GM23338 (cell line): ENCODE data around the gene MAT2A. TPM values are rescaled to one million over a fixed set of nuclear protein-coding genes. Genes with fewer than 3 reads are reported as not detected.
A peak's percentile ranks its signal among the peaks of the same experiment; 100 is the strongest.

Source experiments
- ATAC-seq: fragments of 200-7000 bp; cut with Tn5 transposase; 3 replicates; pipeline ENCODE4 v1.9.1; 2020
- DNase-seq: peaks from one replicate; pipeline ENCODE4 v3.0.0-alpha.2; 2015; ENCODE audit warnings: low spot score
- H2AFZ ChIP-seq: fragments of 200-600 bp; sonication (generic); 2 replicates; pipeline ENCODE4 v1.8.0; 2016; ENCODE audit warnings: antibody characterized with exemption, mild to moderate bottlenecking, moderate library complexity
- H3F3A ChIP-seq: fragments of 200-600 bp; sonication (generic); replicated peaks from 2 replicates; pipeline ENCODE4 v1.8.0; 2017; ENCODE audit warnings: antibody characterized with exemption, mixed run types, low read depth
- H3K27ac ChIP-seq: fragments of 200-600 bp; sonication (generic); 2 replicates; pipeline ENCODE4 v1.6.1; 2016; ENCODE audit warnings: low read depth
- H3K27me3 ChIP-seq: fragments of 200-600 bp; sonication (generic); 2 replicates; pipeline ENCODE4 v1.8.0; 2016; ENCODE audit warnings: mild to moderate bottlenecking, mixed run types, moderate library complexity; ENCODE audit not compliant: insufficient read depth
- H3K36me3 ChIP-seq: fragments of 200-600 bp; sonication (generic); 2 replicates; pipeline ENCODE4 v1.8.0; 2016; ENCODE audit warnings: mild to moderate bottlenecking; ENCODE audit not compliant: insufficient read depth
- H3K4me1 ChIP-seq: fragments of 200-600 bp; sonication (generic); 2 replicates; pipeline ENCODE4 v1.8.0; 2016; ENCODE audit warnings: mild to moderate bottlenecking, moderate library complexity; ENCODE audit not compliant: insufficient read depth
- H3K4me2 ChIP-seq: fragments of 200-600 bp; sonication (generic); 2 replicates; pipeline ENCODE4 v1.7.1; 2017; ENCODE audit warnings: mixed run types
- H3K4me3 ChIP-seq: fragments of 200-600 bp; sonication (generic); 2 replicates; pipeline ENCODE4 v1.6.1; 2016; ENCODE audit warnings: mixed run types
- H3K79me2 ChIP-seq: fragments of 200-600 bp; sonication (generic); replicated peaks from 2 replicates; pipeline ENCODE4 v1.8.0; 2017; ENCODE audit warnings: mild to moderate bottlenecking; ENCODE audit not compliant: insufficient read depth
- H3K9me2 ChIP-seq: fragments of 200-600 bp; sonication (generic); 2 replicates; pipeline ENCODE4 v1.8.0; 2017; ENCODE audit not compliant: insufficient read depth
- H4K20me1 ChIP-seq: fragments of 200-600 bp; sonication (generic); replicated peaks from 2 replicates; pipeline ENCODE4 v1.8.0; 2017; ENCODE audit warnings: mild to moderate bottlenecking; ENCODE audit not compliant: insufficient read depth
- H3K27ac Mint-ChIP-seq: 2 replicates; pipeline ENCODE4 v1.8.0; 2020; ENCODE audit warnings: inconsistent platforms, mild to moderate bottlenecking, moderate library complexity, mixed read lengths
- H3K27me3 Mint-ChIP-seq: 3 replicates; pipeline ENCODE4 v1.8.0; 2022; ENCODE audit warnings: low read depth, mild to moderate bottlenecking, moderate library complexity, mixed read lengths, inconsistent platforms; ENCODE audit not compliant: insufficient read depth, poor library complexity
- H3K36me3 Mint-ChIP-seq: 3 replicates; pipeline ENCODE4 v1.8.0; 2021; ENCODE audit warnings: low read depth, mild to moderate bottlenecking, inconsistent platforms, moderate library complexity, mixed read lengths
- H3K4me1 Mint-ChIP-seq: 3 replicates; pipeline ENCODE4 v1.8.0; 2020; ENCODE audit warnings: mild to moderate bottlenecking, inconsistent platforms, mixed read lengths
- H3K4me3 Mint-ChIP-seq: 3 replicates; pipeline ENCODE4 v1.8.0; 2021; ENCODE audit warnings: moderate library complexity, mild to moderate bottlenecking, inconsistent platforms, mixed read lengths
- H3K9me3 Mint-ChIP-seq: 3 replicates; pipeline ENCODE4 v1.8.0; 2020; ENCODE audit warnings: moderate library complexity, mild to moderate bottlenecking, inconsistent platforms, mixed read lengths
- CTCF ChIP-seq, 2 experiments: fragments of 200-600 bp in 1 of 2; sonication (generic) in 1 of 2; conservative IDR thresholded peaks; 2 replicates each; pipeline versions ENCODE4 v1.5.1 to v1.6.1; 2016 to 2017; ENCODE audit warnings: antibody characterized with exemption in 2 of 2, low read depth in 2 of 2, mild to moderate bottlenecking in 2 of 2, moderate library complexity in 1 of 2
- EZH2phosphoT487 ChIP-seq: fragments of 200-600 bp; sonication (generic); IDR thresholded peaks from one replicate; pipeline ENCODE4 v1.8.1; 2018; ENCODE audit warnings: antibody characterized with exemption; ENCODE audit not compliant: unreplicated experiment
- POLR2AphosphoS5 ChIP-seq: IDR thresholded peaks from 2 replicates; pipeline ENCODE4 v1.6.1; 2016; ENCODE audit warnings: antibody characterized with exemption, low read depth
- ZNF114 ChIP-seq: fragments of 250-450 bp; sonication (Bioruptor Pico); IDR thresholded peaks from 2 replicates; pipeline ENCODE4 v1.5.0; 2020; ENCODE audit warnings: mild to moderate bottlenecking, moderate library complexity
- ZNF331 ChIP-seq: fragments of 250-450 bp; sonication (Bioruptor Pico); IDR thresholded peaks from 2 replicates; pipeline ENCODE4 v1.5.0; 2020; ENCODE audit warnings: low read depth, mild to moderate bottlenecking, moderate library complexity
- polyA plus RNA-seq: library from polyadenylated mRNA; unstranded; fragments of >200 nt; fragmentation: Nextera tagmentation; extraction: Ambion mirVana; gene quantifications from 2 replicates; pipeline ENCODE4 v1.2.1, GENCODE V29; 2016
- total RNA-seq: library from RNA; depleted of rRNA; stranded (reverse); fragments of >200 nt; shearing (Covaris generic); gene quantifications from 2 replicates; pipeline ENCODE4 v1.2.3, GENCODE V29; 2014
- TF ChIP-seq, protein P1 (sequence below): fragments of 250-450 bp; sonication (Bioruptor Pico); IDR thresholded peaks from 2 replicates; pipeline ENCODE4 v1.5.0; 2020; ENCODE audit warnings: mild to moderate bottlenecking, moderate library complexity
- TF ChIP-seq, protein P2 (sequence below): IDR thresholded peaks from 2 replicates; pipeline ENCODE4 v1.6.1; 2016; ENCODE audit warnings: antibody characterized with exemption

The MAT2A gene
- total and polyA plus RNA-seq, 2 experiments from 2014 or later, result 105 to 232 TPM

DNA sequence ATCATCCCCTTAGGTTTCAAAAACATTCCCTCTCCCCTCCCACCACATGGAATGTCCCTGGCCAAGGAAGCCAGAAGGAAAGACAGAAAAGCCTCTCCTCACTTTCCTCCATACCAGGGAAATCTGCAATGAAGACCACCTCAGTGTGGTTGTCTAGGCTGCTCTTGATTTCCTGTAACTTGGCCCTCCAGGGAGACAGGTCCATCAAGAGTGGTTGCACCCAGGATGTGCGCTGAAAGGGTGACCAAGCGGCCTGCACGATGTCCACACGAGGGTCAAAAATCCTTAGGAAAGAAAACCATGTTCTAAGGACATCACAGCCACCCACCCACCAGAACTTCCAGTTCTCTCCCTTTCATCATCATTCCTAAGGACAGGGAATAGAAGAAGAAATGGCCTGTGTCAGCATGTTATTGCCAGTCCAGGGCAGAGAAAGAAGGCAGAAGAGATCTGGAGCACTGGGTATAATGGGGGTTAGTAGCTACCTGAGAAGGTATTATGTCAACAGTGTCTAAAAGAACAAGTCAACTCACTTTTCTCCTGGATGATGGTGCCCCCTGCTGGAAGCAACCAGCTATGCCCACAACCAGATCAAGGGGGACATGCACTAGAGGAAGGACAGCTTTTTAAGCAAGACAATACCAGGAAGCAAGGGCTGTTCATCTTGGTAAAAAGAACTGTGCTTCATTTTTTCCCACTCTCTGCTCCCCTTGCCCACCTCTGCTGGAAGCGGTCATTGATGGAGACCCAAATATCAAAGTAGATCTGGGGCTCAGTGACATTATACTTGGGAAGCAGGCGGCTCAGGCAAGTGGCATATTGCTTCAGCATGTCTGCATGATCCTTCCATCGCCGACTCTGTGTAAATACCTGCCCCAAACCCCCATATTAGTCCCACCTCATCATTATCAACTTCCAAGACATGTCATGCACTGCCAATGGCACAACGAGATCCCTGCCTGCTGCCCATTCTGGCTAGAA is 13.0 kb downstream of the MAT2A start:
- H3K27ac ChIP-seq, result no peak overlapping the region
- peaks cover 7% of the 10 kb centered on the region for H3F3A ChIP-seq
- no peaks in the 10 kb centered on the region for H3K79me2 ChIP-seq
- H3K36me3 ChIP-seq, result peaks cover 34% of the 10 kb centered on the region
- H3K4me1 ChIP-seq, result no peaks in the 10 kb centered on the region
- Mint-ChIP-seq H3K27me3 (peaks cover 11% of the 10 kb centered on the region), H3K4me3 (no peak overlapping the region; the same call in 2 of the 3 replicates), H3K9me3 (no peaks in the 10 kb centered on the region; the same call in 2 of the 3 replicates), H3K27ac (no peak overlapping the region), H3K36me3 (peaks cover 60% of the 10 kb centered on the region), H3K4me1 (peaks cover 7% of the 10 kb centered on the region; the same call in 2 of the 3 replicates)
- 0 out of 2 replicates have a peak, but pooled peaks cover 4% of the 10 kb centered on the region for H4K20me1 ChIP-seq
- H2AFZ ChIP-seq, result no peak overlapping the region
- H3K4me2 ChIP-seq, result no peak overlapping the region
- no peaks in the 10 kb centered on the region for H3K9me2 ChIP-seq
- peak; percentile 94 to 95 for TF ChIP-seq CTCF (conservative IDR thresholded peaks at IDR 0.05; ENCODE audit: low read depth in 2 of 2)
- TF ChIP-seq ZNF331 (CRISPR knock-in tag), result no peak
- no peak for TF ChIP-seq ZNF114 (CRISPR knock-in tag)
- 0 out of 2 replicates have a peak, but pooled peaks have one; percentile 21 for TF ChIP-seq POLR2AphosphoS5
- H3K4me3 ChIP-seq, result no peak overlapping the region
- ATAC-seq, result peak; percentile 73
- no peaks in the 10 kb centered on the region for H3K27me3 ChIP-seq
- peak; percentile 92 for DNase-seq

GRCh38 chr2:85553184-85553583 is 14.2 kb downstream of the MAT2A start:
- Mint-ChIP-seq H3K27me3 (peaks cover 6% of the 10 kb centered on the region), H3K4me1 (peaks cover 7% of the 10 kb centered on the region; the same call in 2 of the 3 replicates), H3K4me3 (no peak overlapping the region), H3K27ac (no peak overlapping the region), H3K36me3 (peaks cover 59% of the 10 kb centered on the region), H3K9me3 (no peaks in the 10 kb centered on the region)
- H2AFZ ChIP-seq, result no peak overlapping the region
- no peaks in the 10 kb centered on the region for H3K27me3 ChIP-seq
- H3K4me1 ChIP-seq, result no peaks in the 10 kb centered on the region
- H3F3A ChIP-seq, result peaks cover 3% of the 10 kb centered on the region; the same call in 1 of the 2 replicates
- H3K27ac ChIP-seq, result no peak overlapping the region
- ATAC-seq, result no peak
- peaks cover 4% of the 10 kb centered on the region; the same call in 1 of the 2 replicates for H3K79me2 ChIP-seq
- H3K9me2 ChIP-seq, result no peaks in the 10 kb centered on the region
- no peak overlapping the region for H3K4me3 ChIP-seq
- peaks cover 34% of the 10 kb centered on the region for H3K36me3 ChIP-seq
- H4K20me1 ChIP-seq, result peaks cover 9% of the 10 kb centered on the region; the same call in 1 of the 2 replicates
- H3K4me2 ChIP-seq, result no peak overlapping the region
- DNase-seq, result no peak
- TF ChIP-seq EZH2phosphoT487, result no peak
- TF ChIP-seq, protein P1, sequence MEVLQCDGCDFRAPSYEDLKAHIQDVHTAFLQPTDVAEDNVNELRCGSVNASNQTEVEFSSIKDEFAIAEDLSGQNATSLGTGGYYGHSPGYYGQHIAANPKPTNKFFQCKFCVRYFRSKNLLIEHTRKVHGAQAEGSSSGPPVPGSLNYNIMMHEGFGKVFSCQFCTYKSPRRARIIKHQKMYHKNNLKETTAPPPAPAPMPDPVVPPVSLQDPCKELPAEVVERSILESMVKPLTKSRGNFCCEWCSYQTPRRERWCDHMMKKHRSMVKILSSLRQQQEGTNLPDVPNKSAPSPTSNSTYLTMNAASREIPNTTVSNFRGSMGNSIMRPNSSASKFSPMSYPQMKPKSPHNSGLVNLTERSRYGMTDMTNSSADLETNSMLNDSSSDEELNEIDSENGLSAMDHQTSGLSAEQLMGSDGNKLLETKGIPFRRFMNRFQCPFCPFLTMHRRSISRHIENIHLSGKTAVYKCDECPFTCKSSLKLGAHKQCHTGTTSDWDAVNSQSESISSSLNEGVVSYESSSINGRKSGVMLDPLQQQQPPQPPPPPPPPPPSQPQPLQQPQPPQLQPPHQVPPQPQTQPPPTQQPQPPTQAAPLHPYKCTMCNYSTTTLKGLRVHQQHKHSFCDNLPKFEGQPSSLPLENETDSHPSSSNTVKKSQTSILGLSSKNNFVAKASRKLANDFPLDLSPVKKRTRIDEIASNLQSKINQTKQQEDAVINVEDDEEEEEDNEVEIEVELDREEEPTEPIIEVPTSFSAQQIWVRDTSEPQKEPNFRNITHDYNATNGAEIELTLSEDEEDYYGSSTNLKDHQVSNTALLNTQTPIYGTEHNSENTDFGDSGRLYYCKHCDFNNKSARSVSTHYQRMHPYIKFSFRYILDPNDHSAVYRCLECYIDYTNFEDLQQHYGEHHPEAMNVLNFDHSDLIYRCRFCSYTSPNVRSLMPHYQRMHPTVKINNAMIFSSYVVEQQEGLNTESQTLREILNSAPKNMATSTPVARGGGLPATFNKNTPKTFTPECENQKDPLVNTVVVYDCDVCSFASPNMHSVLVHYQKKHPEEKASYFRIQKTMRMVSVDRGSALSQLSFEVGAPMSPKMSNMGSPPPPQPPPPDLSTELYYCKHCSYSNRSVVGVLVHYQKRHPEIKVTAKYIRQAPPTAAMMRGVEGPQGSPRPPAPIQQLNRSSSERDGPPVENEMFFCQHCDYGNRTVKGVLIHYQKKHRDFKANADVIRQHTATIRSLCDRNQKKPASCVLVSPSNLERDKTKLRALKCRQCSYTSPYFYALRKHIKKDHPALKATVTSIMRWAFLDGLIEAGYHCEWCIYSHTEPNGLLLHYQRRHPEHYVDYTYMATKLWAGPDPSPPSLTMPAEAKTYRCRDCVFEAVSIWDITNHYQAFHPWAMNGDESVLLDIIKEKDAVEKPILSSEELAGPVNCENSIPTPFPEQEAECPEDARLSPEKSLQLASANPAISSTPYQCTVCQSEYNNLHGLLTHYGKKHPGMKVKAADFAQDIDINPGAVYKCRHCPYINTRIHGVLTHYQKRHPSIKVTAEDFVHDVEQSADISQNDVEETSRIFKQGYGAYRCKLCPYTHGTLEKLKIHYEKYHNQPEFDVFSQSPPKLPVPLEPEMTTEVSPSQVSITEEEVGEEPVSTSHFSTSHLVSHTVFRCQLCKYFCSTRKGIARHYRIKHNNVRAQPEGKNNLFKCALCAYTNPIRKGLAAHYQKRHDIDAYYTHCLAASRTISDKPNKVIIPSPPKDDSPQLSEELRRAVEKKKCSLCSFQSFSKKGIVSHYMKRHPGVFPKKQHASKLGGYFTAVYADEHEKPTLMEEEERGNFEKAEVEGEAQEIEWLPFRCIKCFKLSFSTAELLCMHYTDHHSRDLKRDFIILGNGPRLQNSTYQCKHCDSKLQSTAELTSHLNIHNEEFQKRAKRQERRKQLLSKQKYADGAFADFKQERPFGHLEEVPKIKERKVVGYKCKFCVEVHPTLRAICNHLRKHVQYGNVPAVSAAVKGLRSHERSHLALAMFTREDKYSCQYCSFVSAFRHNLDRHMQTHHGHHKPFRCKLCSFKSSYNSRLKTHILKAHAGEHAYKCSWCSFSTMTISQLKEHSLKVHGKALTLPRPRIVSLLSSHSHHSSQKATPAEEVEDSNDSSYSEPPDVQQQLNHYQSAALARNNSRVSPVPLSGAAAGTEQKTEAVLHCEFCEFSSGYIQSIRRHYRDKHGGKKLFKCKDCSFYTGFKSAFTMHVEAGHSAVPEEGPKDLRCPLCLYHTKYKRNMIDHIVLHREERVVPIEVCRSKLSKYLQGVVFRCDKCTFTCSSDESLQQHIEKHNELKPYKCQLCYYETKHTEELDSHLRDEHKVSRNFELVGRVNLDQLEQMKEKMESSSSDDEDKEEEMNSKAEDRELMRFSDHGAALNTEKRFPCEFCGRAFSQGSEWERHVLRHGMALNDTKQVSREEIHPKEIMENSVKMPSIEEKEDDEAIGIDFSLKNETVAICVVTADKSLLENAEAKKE (CRISPR knock-in tag), result no peak
- TF ChIP-seq CTCF (conservative IDR thresholded peaks at IDR 0.05; ENCODE audit: low read depth in 2 of 2), result no peak
- TF ChIP-seq POLR2AphosphoS5, result no peak
- TF ChIP-seq, protein P2, sequence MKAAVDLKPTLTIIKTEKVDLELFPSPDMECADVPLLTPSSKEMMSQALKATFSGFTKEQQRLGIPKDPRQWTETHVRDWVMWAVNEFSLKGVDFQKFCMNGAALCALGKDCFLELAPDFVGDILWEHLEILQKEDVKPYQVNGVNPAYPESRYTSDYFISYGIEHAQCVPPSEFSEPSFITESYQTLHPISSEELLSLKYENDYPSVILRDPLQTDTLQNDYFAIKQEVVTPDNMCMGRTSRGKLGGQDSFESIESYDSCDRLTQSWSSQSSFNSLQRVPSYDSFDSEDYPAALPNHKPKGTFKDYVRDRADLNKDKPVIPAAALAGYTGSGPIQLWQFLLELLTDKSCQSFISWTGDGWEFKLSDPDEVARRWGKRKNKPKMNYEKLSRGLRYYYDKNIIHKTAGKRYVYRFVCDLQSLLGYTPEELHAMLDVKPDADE, result no peak
- no peak for TF ChIP-seq ZNF331 (CRISPR knock-in tag)
